DOHH2 (cell line): ENCODE results near the gene CRIP1.
A peak's percentile ranks its signal among the peaks of the same experiment; 100 is the strongest.

ENCODE experiments used
- H3F3A ChIP-seq: fragments of 200-600 bp; sonication (generic), shearing (Covaris generic); 2 replicates; pipeline ENCODE4 v1.6.0; 2016; ENCODE audit warnings: antibody characterized with exemption, mild to moderate bottlenecking; ENCODE audit not compliant: control insufficient read depth, insufficient read depth
- H3K27ac ChIP-seq: fragments of 200-600 bp; sonication (generic); 2 replicates; pipeline ENCODE4 v1.5.1; 2014; ENCODE audit warnings: low read depth, mild to moderate bottlenecking, low read length, moderate library complexity
- H3K27me3 ChIP-seq: fragments of 200-600 bp; sonication (generic); 2 replicates; pipeline ENCODE4 v1.6.1; 2014; ENCODE audit warnings: mild to moderate bottlenecking, low read length, mixed read lengths; ENCODE audit not compliant: control insufficient read depth
- H3K36me3 ChIP-seq: fragments of 200-600 bp; sonication (generic); 2 replicates; pipeline ENCODE4 v1.6.1; 2014; ENCODE audit warnings: mild to moderate bottlenecking, low read length, moderate library complexity, mixed read lengths; ENCODE audit not compliant: control insufficient read depth
- H3K4me1 ChIP-seq: fragments of 200-600 bp; sonication (generic); 2 replicates; pipeline ENCODE4 v1.6.1; 2014; ENCODE audit warnings: mild to moderate bottlenecking, low read length, mixed read lengths; ENCODE audit not compliant: control insufficient read depth
- H3K4me2 ChIP-seq: fragments of 200-600 bp; sonication (generic); 2 replicates; pipeline ENCODE4 v1.6.0; 2014; ENCODE audit warnings: mild to moderate bottlenecking, low read length, moderate library complexity
- H3K4me3 ChIP-seq: fragments of 200-600 bp; sonication (generic); 2 replicates; pipeline ENCODE4 v1.5.1; 2014; ENCODE audit warnings: mild to moderate bottlenecking, low read length, mixed read lengths
- H3K79me2 ChIP-seq: fragments of 200-600 bp; sonication (generic); 2 replicates; pipeline ENCODE4 v1.6.1; 2014; ENCODE audit warnings: mild to moderate bottlenecking, low read length, mixed read lengths; ENCODE audit not compliant: control insufficient read depth
- H3K9me2 ChIP-seq: fragments of 200-600 bp; sonication (generic); replicated peaks from 2 replicates; pipeline ENCODE4 v1.6.1; 2014; ENCODE audit warnings: mild to moderate bottlenecking, low read length, mixed read lengths; ENCODE audit not compliant: control insufficient read depth
- H3K9me3 ChIP-seq: fragments of 200-600 bp; sonication (generic); 2 replicates; pipeline ENCODE4 v1.6.1; 2014; ENCODE audit warnings: antibody characterized with exemption, low read length, mixed read lengths; ENCODE audit not compliant: control insufficient read depth, insufficient read depth
- H4K20me1 ChIP-seq: fragments of 200-600 bp; sonication (generic); 2 replicates; pipeline ENCODE4 v1.6.0; 2014; ENCODE audit warnings: low read depth, mild to moderate bottlenecking, antibody characterized with exemption, low read length, moderate library complexity; ENCODE audit not compliant: control insufficient read depth, insufficient read depth
- EZH2phosphoT487 ChIP-seq: fragments of 200-600 bp; sonication (generic); IDR thresholded peaks from 2 replicates; pipeline ENCODE4 v1.6.1; 2017; ENCODE audit warnings: borderline replicate concordance, mild to moderate bottlenecking, antibody characterized with exemption, low read length, moderate library complexity, mixed read lengths
- TF ChIP-seq, protein P1 (sequence below): fragments of 200-600 bp; sonication (generic); IDR thresholded peaks from one replicate; pipeline ENCODE4 v1.5.1; 2014; ENCODE audit warnings: antibody characterized with exemption, mild to moderate bottlenecking, low read depth, low read length; ENCODE audit not compliant: poor library complexity, severe bottlenecking

Gene CRIP1

DNA sequence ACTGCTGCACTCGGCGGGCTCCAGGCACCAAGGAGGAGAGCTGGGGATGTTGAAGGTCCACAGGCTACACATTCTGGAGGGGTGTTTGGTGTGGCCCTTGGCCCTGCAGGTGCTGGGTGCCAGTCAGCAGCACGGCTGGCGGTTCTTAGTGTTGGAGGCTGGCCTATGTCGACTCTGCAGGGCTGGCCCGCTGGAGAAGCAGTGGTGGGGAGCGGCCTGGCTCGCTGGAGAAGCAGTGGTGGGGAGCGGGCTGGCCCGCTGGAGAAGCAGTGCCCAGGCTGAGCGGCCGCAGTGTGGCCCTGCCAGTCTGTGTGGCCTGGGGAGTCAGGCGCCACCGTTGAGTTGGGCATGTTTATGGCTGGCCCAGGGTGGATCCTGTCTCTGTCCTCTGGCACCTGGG lies 39.7 kb upstream of the CRIP1 start:
- 0 out of 2 replicates have a peak, but pooled peaks cover 3% of the 10 kb centered on the region for H4K20me1 ChIP-seq
- no peak for TF ChIP-seq EZH2phosphoT487
- TF ChIP-seq, protein P1, sequence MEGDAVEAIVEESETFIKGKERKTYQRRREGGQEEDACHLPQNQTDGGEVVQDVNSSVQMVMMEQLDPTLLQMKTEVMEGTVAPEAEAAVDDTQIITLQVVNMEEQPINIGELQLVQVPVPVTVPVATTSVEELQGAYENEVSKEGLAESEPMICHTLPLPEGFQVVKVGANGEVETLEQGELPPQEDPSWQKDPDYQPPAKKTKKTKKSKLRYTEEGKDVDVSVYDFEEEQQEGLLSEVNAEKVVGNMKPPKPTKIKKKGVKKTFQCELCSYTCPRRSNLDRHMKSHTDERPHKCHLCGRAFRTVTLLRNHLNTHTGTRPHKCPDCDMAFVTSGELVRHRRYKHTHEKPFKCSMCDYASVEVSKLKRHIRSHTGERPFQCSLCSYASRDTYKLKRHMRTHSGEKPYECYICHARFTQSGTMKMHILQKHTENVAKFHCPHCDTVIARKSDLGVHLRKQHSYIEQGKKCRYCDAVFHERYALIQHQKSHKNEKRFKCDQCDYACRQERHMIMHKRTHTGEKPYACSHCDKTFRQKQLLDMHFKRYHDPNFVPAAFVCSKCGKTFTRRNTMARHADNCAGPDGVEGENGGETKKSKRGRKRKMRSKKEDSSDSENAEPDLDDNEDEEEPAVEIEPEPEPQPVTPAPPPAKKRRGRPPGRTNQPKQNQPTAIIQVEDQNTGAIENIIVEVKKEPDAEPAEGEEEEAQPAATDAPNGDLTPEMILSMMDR = no peak
- H3K27ac ChIP-seq = no peak overlapping the region
- H3K9me3 ChIP-seq = no peaks in the 10 kb centered on the region
- H3K4me3 ChIP-seq = no peak overlapping the region
- H3K27me3 ChIP-seq = no peaks in the 10 kb centered on the region
- H3K4me1 ChIP-seq = no peaks in the 10 kb centered on the region
- H3K36me3 ChIP-seq = peaks cover 45% of the 10 kb centered on the region
- H3K9me2 ChIP-seq = no peaks in the 10 kb centered on the region
- no peaks in the 10 kb centered on the region for H3F3A ChIP-seq
- H3K4me2 ChIP-seq = no peak overlapping the region
- H3K79me2 ChIP-seq = peaks cover 16% of the 10 kb centered on the region

DNA sequence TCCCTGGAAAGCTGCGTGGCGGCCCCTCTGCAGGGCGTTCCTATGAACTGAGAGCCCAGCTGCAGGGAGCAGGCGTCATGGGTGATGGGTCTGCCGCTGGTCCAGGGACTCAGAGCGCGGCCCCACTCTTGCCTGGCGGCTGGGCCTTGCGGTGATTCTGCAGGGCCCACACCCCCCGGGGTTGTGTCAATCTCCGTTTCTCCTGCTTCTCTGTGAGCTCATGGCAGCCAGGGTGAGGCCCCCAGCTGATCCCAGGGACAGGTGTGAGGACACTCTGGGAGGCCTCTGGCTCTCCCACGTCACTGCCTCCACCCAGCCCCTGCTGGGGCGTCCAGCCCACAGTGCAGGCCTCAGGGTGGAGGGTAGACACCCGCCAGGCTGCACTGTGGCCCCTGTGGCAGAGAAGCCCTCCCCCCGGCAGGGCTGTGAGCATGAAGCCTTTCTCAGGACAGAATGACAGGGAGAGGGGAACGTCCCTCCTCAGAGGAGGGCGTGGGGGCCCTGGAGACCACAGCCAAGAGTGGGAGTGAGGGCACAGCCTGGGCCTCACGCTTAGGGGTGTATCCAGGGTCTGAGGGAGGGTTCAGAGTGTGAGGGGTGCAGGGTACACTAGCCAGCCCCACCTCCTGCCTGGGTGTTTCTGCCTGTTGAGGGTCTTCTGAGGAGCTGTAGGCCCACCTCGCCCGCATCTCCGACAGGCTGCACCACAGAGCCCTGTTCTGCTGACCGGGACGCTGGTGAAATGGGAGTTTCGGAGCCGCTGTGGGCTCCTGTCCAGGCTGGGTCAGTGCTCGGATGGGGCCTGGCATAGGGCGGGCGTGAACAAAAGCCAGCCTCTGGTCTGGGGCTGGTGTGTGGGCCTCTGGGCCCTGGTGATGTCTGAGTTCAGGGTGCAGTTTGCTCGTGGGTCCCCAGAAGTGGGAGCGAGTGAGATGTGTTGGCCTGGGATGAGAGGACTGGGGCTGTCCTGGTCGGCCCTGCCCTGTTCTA lies 38.7 kb upstream of the CRIP1 start:
- Histone ChIP-seq H3K4me1 (no peaks in the 10 kb centered on the region), H3K9me3 (no peaks in the 10 kb centered on the region), H3K9me2 (no peaks in the 10 kb centered on the region), H3K79me2 (peaks cover 14% of the 10 kb centered on the region), H4K20me1 (0 out of 2 replicates have a peak, but pooled peaks cover 1% of the 10 kb centered on the region), H3K4me2 (no peak overlapping the region), H3K36me3 (peaks cover 44% of the 10 kb centered on the region), H3F3A (no peaks in the 10 kb centered on the region), H3K4me3 (no peak overlapping the region), H3K27ac (no peak overlapping the region), H3K27me3 (no peaks in the 10 kb centered on the region)
- TF ChIP-seq EZH2phosphoT487 = no peak
- TF ChIP-seq, protein P1 = no peak

- H3K4me1 ChIP-seq = no peaks in the 10 kb centered on the region
- H3K27ac ChIP-seq = no peak overlapping the region
- H3K4me3 ChIP-seq = no peak overlapping the region
- no peaks in the 10 kb centered on the region for H3K9me2 ChIP-seq
- H4K20me1 ChIP-seq = no peaks in the 10 kb centered on the region
- peaks cover 14% of the 10 kb centered on the region for H3K79me2 ChIP-seq
- H3K36me3 ChIP-seq = peaks cover 42% of the 10 kb centered on the region
- H3F3A ChIP-seq = no peaks in the 10 kb centered on the region
- H3K4me2 ChIP-seq = no peak overlapping the region
- H3K9me3 ChIP-seq = no peaks in the 10 kb centered on the region
- TF ChIP-seq, protein P1 = peak; percentile 80
- TF ChIP-seq EZH2phosphoT487 = no peak
- no peaks in the 10 kb centered on the region for H3K27me3 ChIP-seq
Observed at GRCh38 chr14:105448706-105449111, 38.0 kb upstream of the CRIP1 start.
